NT2/D1 (cell line): ENCODE measurements around the gene SH3D19.

Source experiments
- DNase-seq: peaks from one replicate; pipeline ENCODE4 v3.0.0-alpha.2; 2011; ENCODE audit warnings: low read depth, low spot score
- H3K27me3 ChIP-seq: 2 replicates; pipeline ENCODE4 v1.6.0; 2011; ENCODE audit warnings: mild to moderate bottlenecking; ENCODE audit not compliant: insufficient read length, insufficient read depth
- H3K36me3 ChIP-seq: 2 replicates; pipeline ENCODE4 v1.6.1; 2011; ENCODE audit warnings: mild to moderate bottlenecking, low read length, mixed read lengths; ENCODE audit not compliant: insufficient read depth, insufficient read length
- H3K4me1 ChIP-seq: 2 replicates; pipeline ENCODE4 v1.5.1; 2011; ENCODE audit not compliant: insufficient read depth, insufficient read length
- H3K4me3 ChIP-seq: 2 replicates; pipeline ENCODE4 v1.5.1; 2011; ENCODE audit warnings: low read depth; ENCODE audit not compliant: insufficient read length
- H3K9ac ChIP-seq: 2 replicates; pipeline ENCODE4 v1.6.0; 2011; ENCODE audit warnings: low read depth; ENCODE audit not compliant: insufficient read length
- H3K9me3 ChIP-seq: 2 replicates; pipeline ENCODE4 v1.5.1; 2011; ENCODE audit warnings: mild to moderate bottlenecking, low read length; ENCODE audit not compliant: insufficient read depth
- SUZ12 ChIP-seq: IDR thresholded peaks from 2 replicates; pipeline ENCODE4 v1.6.1; 2011; ENCODE audit not compliant: insufficient read length, insufficient read depth; ENCODE audit errors: extremely low read depth
- YY1 ChIP-seq: IDR thresholded peaks from 2 replicates; pipeline ENCODE4 v1.6.1; 2011; ENCODE audit not compliant: insufficient read length, insufficient read depth
- ZNF274 ChIP-seq: IDR thresholded peaks from 2 replicates; pipeline ENCODE4 v1.6.1; 2011; ENCODE audit warnings: mild to moderate bottlenecking, low read depth, low read length

Gene SH3D19

GRCh38 chr4:151129796-151130195, 195.6 kb downstream of the SH3D19 start:
- Histone ChIP-seq H3K36me3 (peaks cover 36% of the 10 kb centered on the region), H3K9me3 (no peaks in the 10 kb centered on the region), H3K4me1 (no peaks in the 10 kb centered on the region), H3K4me3 (no peak overlapping the region), H3K9ac (no peak overlapping the region), H3K27me3 (no peaks in the 10 kb centered on the region)
- no peak for DNase-seq
- TF ChIP-seq YY1 (no peak), ZNF274 (no peak), SUZ12 (no peak)

DNA sequence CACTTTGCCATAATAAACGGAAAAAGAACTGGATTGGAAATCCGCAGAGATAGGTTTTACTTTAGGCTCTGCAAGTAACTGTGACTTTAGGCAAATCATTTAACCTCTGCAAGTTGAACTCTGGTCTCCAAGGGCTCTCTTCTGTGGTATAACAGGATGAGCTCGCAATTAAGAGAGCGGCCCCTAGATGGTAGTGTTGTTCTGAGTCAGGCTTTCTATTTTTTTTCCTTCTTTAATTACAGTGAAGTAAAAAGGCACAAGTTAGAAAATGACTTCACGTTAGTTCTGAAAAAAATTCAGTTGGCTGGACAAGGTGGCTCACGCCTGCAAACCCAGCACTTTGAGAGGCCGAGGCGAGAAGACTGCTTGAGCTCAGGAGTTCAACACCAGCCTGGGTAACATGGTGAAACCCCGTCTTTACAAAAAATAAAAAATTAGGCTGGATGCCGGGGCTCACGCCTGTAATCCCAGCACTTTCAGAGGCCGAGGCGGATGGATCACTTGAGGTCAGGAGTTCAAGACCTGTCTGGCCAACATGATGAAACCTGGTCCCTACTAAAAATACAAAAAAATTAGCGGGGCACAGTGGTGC, 207.9 kb downstream of the SH3D19 start:
- no peaks in the 10 kb centered on the region for H3K27me3 ChIP-seq
- H3K36me3 ChIP-seq, result peaks cover 13% of the 10 kb centered on the region
- H3K4me1 ChIP-seq, result no peaks in the 10 kb centered on the region
- no peaks in the 10 kb centered on the region for H3K9me3 ChIP-seq
- peak; percentile 35 for DNase-seq
- TF ChIP-seq ZNF274 (no peak), SUZ12 (no peak)
- H3K4me3 ChIP-seq, result no peak overlapping the region
- H3K9ac ChIP-seq, result no peak overlapping the region

- Histone ChIP-seq H3K4me3 (no peak overlapping the region), H3K36me3 (peaks cover 6% of the 10 kb centered on the region), H3K9ac (no peak overlapping the region), H3K9me3 (no peaks in the 10 kb centered on the region), H3K27me3 (no peaks in the 10 kb centered on the region), H3K4me1 (no peaks in the 10 kb centered on the region)
- DNase-seq, result no peak
- TF ChIP-seq YY1 (no peak), ZNF274 (no peak), SUZ12 (no peak)
Measured at GRCh38 chr4:151114986-151115385, 210.4 kb downstream of the SH3D19 start.

DNA sequence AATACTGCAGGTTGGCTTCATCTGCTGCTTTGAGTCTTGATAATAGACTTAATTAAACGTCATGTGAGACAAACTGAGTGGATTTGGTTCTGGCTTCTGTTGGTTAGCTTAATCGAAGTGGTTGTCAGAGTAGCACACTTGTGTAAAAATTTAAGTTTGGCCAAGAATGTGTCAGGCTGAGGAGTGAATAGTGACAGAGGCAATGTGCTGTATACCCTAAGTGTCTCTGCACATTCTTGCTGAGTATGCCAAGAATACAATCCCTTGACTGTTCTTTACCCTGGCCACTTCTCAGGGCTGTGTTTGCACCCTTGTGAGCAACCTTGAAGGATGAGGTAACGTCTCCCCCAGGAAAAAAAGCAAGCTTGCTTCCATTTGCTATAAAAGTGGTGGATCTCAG, 211.1 kb downstream of the SH3D19 start:
- no peak for DNase-seq
- Histone ChIP-seq H3K9ac (no peak overlapping the region), H3K9me3 (no peaks in the 10 kb centered on the region), H3K36me3 (peaks cover 3% of the 10 kb centered on the region), H3K4me3 (no peak overlapping the region), H3K27me3 (no peaks in the 10 kb centered on the region), H3K4me1 (no peaks in the 10 kb centered on the region)
- no peak for TF ChIP-seq YY1
- no peak for TF ChIP-seq SUZ12
- no peak for TF ChIP-seq ZNF274

DNA sequence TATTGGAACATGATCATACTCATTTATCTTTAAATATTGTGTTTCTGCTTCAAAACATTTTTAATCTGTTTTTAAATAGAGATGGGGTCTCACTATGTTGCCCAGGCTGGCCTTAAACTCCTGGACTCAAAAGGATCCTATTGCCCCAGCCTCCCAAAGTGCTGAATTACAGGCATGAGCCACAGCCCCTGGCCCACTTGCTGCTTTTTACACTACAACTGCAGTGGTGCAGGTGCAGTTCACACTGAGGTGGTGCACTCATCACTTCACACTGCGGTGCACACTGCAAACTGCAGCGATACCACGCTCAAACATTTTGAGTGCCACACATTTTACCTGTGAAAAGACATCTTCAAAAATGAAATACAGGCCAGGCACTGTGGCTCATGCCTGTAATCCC, 215.2 kb downstream of the SH3D19 start:
- Histone ChIP-seq H3K4me3 (no peak overlapping the region), H3K9ac (no peak overlapping the region), H3K36me3 (peaks cover 11% of the 10 kb centered on the region), H3K27me3 (no peaks in the 10 kb centered on the region), H3K4me1 (no peaks in the 10 kb centered on the region), H3K9me3 (no peaks in the 10 kb centered on the region)
- TF ChIP-seq ZNF274, result no peak
- TF ChIP-seq YY1, result no peak
- TF ChIP-seq SUZ12, result no peak
- no peak for DNase-seq

DNA sequence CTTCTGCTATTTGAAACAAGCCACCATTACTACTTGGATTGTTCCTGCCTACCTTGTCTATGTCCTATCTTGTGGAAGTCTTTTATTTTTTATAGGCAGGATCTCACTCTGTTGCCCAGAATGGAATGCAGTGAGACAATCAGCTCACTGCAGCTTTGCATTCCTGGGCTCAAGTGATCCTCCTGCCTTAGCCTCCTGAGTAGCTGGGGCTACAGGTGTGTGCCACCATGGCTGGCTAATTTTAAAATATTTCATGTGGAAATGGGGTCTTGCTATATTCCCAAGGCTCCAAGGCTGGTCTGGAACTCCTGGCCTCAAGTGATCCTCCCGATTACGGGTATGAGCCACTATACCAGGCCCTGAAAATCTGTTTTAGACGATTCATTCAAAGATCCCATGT, 218.3 kb downstream of the SH3D19 start:
- no peaks in the 10 kb centered on the region for H3K27me3 ChIP-seq
- H3K9me3 ChIP-seq, result no peaks in the 10 kb centered on the region
- DNase-seq, result no peak
- peaks cover 41% of the 10 kb centered on the region for H3K36me3 ChIP-seq
- H3K4me3 ChIP-seq, result no peak overlapping the region
- no peaks in the 10 kb centered on the region for H3K4me1 ChIP-seq
- TF ChIP-seq SUZ12 (no peak), ZNF274 (no peak), YY1 (no peak)
- no peak overlapping the region for H3K9ac ChIP-seq

- Histone ChIP-seq H3K27me3 (no peaks in the 10 kb centered on the region), H3K4me1 (no peaks in the 10 kb centered on the region), H3K9ac (no peak overlapping the region), H3K36me3 (peaks cover 56% of the 10 kb centered on the region), H3K4me3 (no peak overlapping the region), H3K9me3 (no peaks in the 10 kb centered on the region)
- DNase-seq, result no peak
- TF ChIP-seq ZNF274 (no peak), YY1 (no peak), SUZ12 (no peak)
Measured at GRCh38 chr4:151105454-151106032, 219.9 kb downstream of the SH3D19 start.
